Activated T-helper 2 cell treated with anti-CD3 and anti-CD28 coated beads, Interferon-gamma antibody, Interleukin-2, Interleukin-4, amounts not matched to agents 10 μg/mL and 5 μg/mL and 100 μg/mL, durations not matched to agents 14 hours and 24 hours and 36 hours (primary cell): ENCODE measurements around the gene MYO16. TPM values are rescaled to one million over a fixed set of nuclear protein-coding genes. Genes with fewer than 3 reads are reported as not detected.

Experiments used
- DNase-seq: peaks from one replicate; pipeline ENCODE4 v3.0.0; 2021; ENCODE audit warnings: low spot score
- H3K27ac Mint-ChIP-seq: one replicate; pipeline ENCODE4 v1.8.0; 2021; ENCODE audit warnings: mixed read lengths
- H3K27me3 Mint-ChIP-seq: one replicate; pipeline ENCODE4 v1.8.0; 2021; ENCODE audit warnings: low read depth, mixed read lengths
- H3K36me3 Mint-ChIP-seq: one replicate; pipeline ENCODE4 v1.8.0; 2021; ENCODE audit warnings: low read depth, mixed read lengths
- H3K4me1 Mint-ChIP-seq: one replicate; pipeline ENCODE4 v1.8.0; 2021; ENCODE audit warnings: low read depth, mixed read lengths
- H3K4me3 Mint-ChIP-seq: one replicate; pipeline ENCODE4 v1.8.0; 2021; ENCODE audit warnings: low read depth, mild to moderate bottlenecking, moderate library complexity, mixed read lengths
- H3K9me3 Mint-ChIP-seq: one replicate; pipeline ENCODE4 v1.8.0; 2021; ENCODE audit warnings: mixed read lengths
- intact Hi-C: fragments of 100-400 bp; cut with micrococcal nuclease; formaldehyde crosslinking; loops from one replicate; pipeline ENCODE4 v1.15.1; 2023
- total RNA-seq: library from RNA; stranded (reverse); gene quantifications from 2 replicates; pipeline ENCODE4 v1.2.3, GENCODE V29; 2022

Gene MYO16
- total RNA-seq, 1 donor from 2014 or later = not detected

GRCh38 chr13:108674771-108675170 is 45.4 kb downstream of the MYO16 start:
- intact Hi-C loops = no loop called here
- no peak for DNase-seq
- Mint-ChIP-seq H3K36me3 (no peaks in the 10 kb centered on the region), H3K27me3 (peaks cover 1% of the 10 kb centered on the region), H3K27ac (no peak overlapping the region), H3K4me1 (no peaks in the 10 kb centered on the region), H3K4me3 (no peak overlapping the region), H3K9me3 (no peaks in the 10 kb centered on the region)

GRCh38 chr13:108676620-108677019 is 47.2 kb downstream of the MYO16 start:
- Mint-ChIP-seq H3K9me3 (no peaks in the 10 kb centered on the region), H3K27me3 (peaks cover 2% of the 10 kb centered on the region), H3K4me1 (no peaks in the 10 kb centered on the region), H3K4me3 (no peak overlapping the region), H3K27ac (no peak overlapping the region), H3K36me3 (no peaks in the 10 kb centered on the region)
- intact Hi-C loops = no loop called here
- DNase-seq = no peak

- intact Hi-C loops = no loop called here
- Mint-ChIP-seq H3K27me3 (peaks cover 2% of the 10 kb centered on the region), H3K4me1 (no peaks in the 10 kb centered on the region), H3K9me3 (no peaks in the 10 kb centered on the region), H3K4me3 (no peak overlapping the region), H3K27ac (no peak overlapping the region), H3K36me3 (no peaks in the 10 kb centered on the region)
- no peak for DNase-seq
Measured at GRCh38 chr13:108677806-108678205, 48.4 kb downstream of the MYO16 start.

GRCh38 chr13:108680011-108680410 is 50.6 kb downstream of the MYO16 start:
- Mint-ChIP-seq H3K4me1 (no peaks in the 10 kb centered on the region), H3K4me3 (no peak overlapping the region), H3K36me3 (no peaks in the 10 kb centered on the region), H3K27me3 (peaks cover 2% of the 10 kb centered on the region), H3K27ac (no peak overlapping the region), H3K9me3 (no peaks in the 10 kb centered on the region)
- intact Hi-C loops = no loop called here
- DNase-seq = no peak

GRCh38 chr13:108681986-108682575 is 52.7 kb downstream of the MYO16 start:
- DNase-seq = no peak
- intact Hi-C loops = no loop called here
- no peak overlapping the region for H3K4me3 Mint-ChIP-seq
- no peaks in the 10 kb centered on the region for H3K4me1 Mint-ChIP-seq
- no peaks in the 10 kb centered on the region for H3K9me3 Mint-ChIP-seq
- H3K36me3 Mint-ChIP-seq = no peaks in the 10 kb centered on the region
- H3K27me3 Mint-ChIP-seq = peaks cover 2% of the 10 kb centered on the region
- no peak overlapping the region for H3K27ac Mint-ChIP-seq

- Mint-ChIP-seq H3K27ac (no peak overlapping the region), H3K27me3 (peaks cover 2% of the 10 kb centered on the region), H3K4me3 (no peak overlapping the region), H3K4me1 (no peaks in the 10 kb centered on the region), H3K9me3 (no peaks in the 10 kb centered on the region), H3K36me3 (no peaks in the 10 kb centered on the region)
- no peak for DNase-seq
- intact Hi-C loops = no loop called here
Measured at GRCh38 chr13:108682714-108683113, 53.3 kb downstream of the MYO16 start.

GRCh38 chr13:108686027-108686426 is 56.6 kb downstream of the MYO16 start:
- Mint-ChIP-seq H3K27me3 (no peaks in the 10 kb centered on the region), H3K27ac (no peak overlapping the region), H3K4me3 (no peak overlapping the region), H3K4me1 (no peaks in the 10 kb centered on the region), H3K9me3 (no peaks in the 10 kb centered on the region), H3K36me3 (no peaks in the 10 kb centered on the region)
- intact Hi-C loops = no loop called here
- DNase-seq = no peak

GRCh38 chr13:108690726-108691125 is 61.3 kb downstream of the MYO16 start:
- intact Hi-C loops = no loop called here
- Mint-ChIP-seq H3K27ac (no peak overlapping the region), H3K27me3 (no peaks in the 10 kb centered on the region), H3K9me3 (no peaks in the 10 kb centered on the region), H3K4me1 (no peaks in the 10 kb centered on the region), H3K4me3 (no peak overlapping the region), H3K36me3 (no peaks in the 10 kb centered on the region)
- DNase-seq = no peak

- Mint-ChIP-seq H3K27me3 (no peaks in the 10 kb centered on the region), H3K4me1 (no peaks in the 10 kb centered on the region), H3K4me3 (no peak overlapping the region), H3K27ac (no peak overlapping the region), H3K36me3 (no peaks in the 10 kb centered on the region), H3K9me3 (no peaks in the 10 kb centered on the region)
- intact Hi-C loops = no loop called here
- no peak for DNase-seq
Measured at GRCh38 chr13:108700422-108701170, 71.2 kb downstream of the MYO16 start.

GRCh38 chr13:108702171-108702570 is 72.8 kb downstream of the MYO16 start:
- H3K36me3 Mint-ChIP-seq = no peaks in the 10 kb centered on the region
- no peaks in the 10 kb centered on the region for H3K27me3 Mint-ChIP-seq

GRCh38 chr13:108705031-108705430 is 75.6 kb downstream of the MYO16 start:
- no peak overlapping the region for H3K4me3 Mint-ChIP-seq

More at GRCh38 chr13:108702171-108702570, 72.8 kb downstream of the MYO16 start:
- no peak overlapping the region for H3K27ac Mint-ChIP-seq
- H3K4me3 Mint-ChIP-seq = no peak overlapping the region
- H3K4me1 Mint-ChIP-seq = no peaks in the 10 kb centered on the region
- no peak for DNase-seq
- intact Hi-C loops = no loop called here
- no peaks in the 10 kb centered on the region for H3K9me3 Mint-ChIP-seq

GRCh38 chr13:108707584-108707983 is 78.2 kb downstream of the MYO16 start:
- intact Hi-C loops = no loop called here
- no peaks in the 10 kb centered on the region for H3K4me1 Mint-ChIP-seq
- H3K36me3 Mint-ChIP-seq = no peaks in the 10 kb centered on the region
- no peaks in the 10 kb centered on the region for H3K27me3 Mint-ChIP-seq
- no peak overlapping the region for H3K4me3 Mint-ChIP-seq
- no peak overlapping the region for H3K27ac Mint-ChIP-seq
- no peaks in the 10 kb centered on the region for H3K9me3 Mint-ChIP-seq
- no peak for DNase-seq

More at GRCh38 chr13:108705031-108705430, 75.6 kb downstream of the MYO16 start:
- Mint-ChIP-seq H3K27ac (no peak overlapping the region), H3K9me3 (no peaks in the 10 kb centered on the region), H3K27me3 (no peaks in the 10 kb centered on the region), H3K36me3 (no peaks in the 10 kb centered on the region), H3K4me1 (no peaks in the 10 kb centered on the region)
- no peak for DNase-seq
- intact Hi-C loops = no loop called here

- no peaks in the 10 kb centered on the region for H3K9me3 Mint-ChIP-seq
- intact Hi-C loops = no loop called here
- no peak overlapping the region for H3K4me3 Mint-ChIP-seq
- H3K36me3 Mint-ChIP-seq = no peaks in the 10 kb centered on the region
- no peaks in the 10 kb centered on the region for H3K27me3 Mint-ChIP-seq
- H3K27ac Mint-ChIP-seq = no peak overlapping the region
- no peaks in the 10 kb centered on the region for H3K4me1 Mint-ChIP-seq
- no peak for DNase-seq
Measured at GRCh38 chr13:108708921-108709320, 79.5 kb downstream of the MYO16 start.
